ENCODE measurements around the gene JAML. TPM values are rescaled to one million over a fixed set of nuclear protein-coding genes. Genes with fewer than 3 reads are reported as not detected.

The JAML gene
- total and polyA plus RNA-seq, 7 donors = 3.3 to 35.1 (median 6.1) TPM

DNA sequence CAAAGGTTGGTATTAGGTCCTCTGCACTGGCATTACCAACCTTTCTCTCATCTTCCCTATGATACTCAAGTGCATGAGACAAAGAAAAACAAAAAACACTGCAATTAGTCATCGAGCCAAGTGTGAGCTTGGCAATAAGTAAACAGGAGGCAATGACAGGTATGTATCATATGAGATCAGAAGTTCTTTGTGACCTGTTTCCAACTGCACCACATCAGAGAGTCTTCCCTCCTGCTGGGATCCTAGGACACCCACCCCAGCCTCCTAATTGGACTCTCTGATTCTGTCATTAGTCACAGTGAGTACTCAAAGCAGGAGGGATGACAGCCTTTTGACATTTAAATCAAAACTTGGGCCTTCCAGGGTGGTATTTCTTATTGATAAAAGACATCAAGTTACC lies 7.8 kb upstream of the JAML start:
- H3K36me3 ChIP-seq = no peaks in the 10 kb centered on the region
- TF ChIP-seq EP300 (IDR thresholded peaks at IDR 0.05) = no peak
- TF ChIP-seq POLR2A (IDR thresholded peaks at IDR 0.05) = no peak
- no peak for TF ChIP-seq POLR2AphosphoS5 (IDR thresholded peaks at IDR 0.05)
- TF ChIP-seq CTCF (IDR thresholded peaks at IDR 0.05) = no peak
- no peaks in the 10 kb centered on the region for H3K9me3 ChIP-seq
- 72 to 78% methylated on average over 1 of the region's 1 CpG for WGBS, 2 donors
- intact Hi-C loops (cut with DNase I) = no loop called here
- no peaks in the 10 kb centered on the region for H3K27me3 ChIP-seq
- no peak overlapping the region for H3K27ac ChIP-seq
- DNase-seq = no peak
- H3K4me1 ChIP-seq = no peaks in the 10 kb centered on the region
- H3K4me3 ChIP-seq = no peak overlapping the region

GRCh38 chr11:118231461-118231860 lies 6.7 kb upstream of the JAML start:
- no peaks in the 10 kb centered on the region for H3K4me1 ChIP-seq
- no peak overlapping the region for H3K27ac ChIP-seq
- intact Hi-C loops (cut with DNase I) = no loop called here
- H3K9me3 ChIP-seq = no peaks in the 10 kb centered on the region
- TF ChIP-seq CTCF (IDR thresholded peaks at IDR 0.05) (no peak), POLR2A (IDR thresholded peaks at IDR 0.05) (no peak), EP300 (IDR thresholded peaks at IDR 0.05) (no peak), POLR2AphosphoS5 (IDR thresholded peaks at IDR 0.05) (no peak)
- H3K36me3 ChIP-seq = no peaks in the 10 kb centered on the region
- no peak overlapping the region for H3K4me3 ChIP-seq
- H3K27me3 ChIP-seq = no peaks in the 10 kb centered on the region
- DNase-seq = no peak

DNA sequence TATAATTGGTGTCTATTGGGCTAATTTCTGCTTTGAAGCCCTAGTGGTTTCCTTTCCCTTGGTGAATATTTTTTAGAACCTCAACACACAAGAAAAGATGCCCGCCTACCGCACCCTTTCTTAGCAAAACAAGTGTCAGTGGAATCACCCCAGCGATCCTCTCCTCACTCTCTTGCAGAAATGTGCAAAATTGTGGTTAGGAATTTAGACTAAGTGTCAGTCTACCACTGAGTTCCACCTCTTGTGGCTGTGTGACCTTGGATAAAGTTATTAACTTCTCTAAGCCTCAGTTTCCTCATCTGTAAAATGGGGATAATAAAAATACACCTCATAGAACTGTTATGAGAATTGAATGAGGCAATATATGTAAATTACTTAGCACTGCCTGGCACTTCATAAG lies 5.3 kb upstream of the JAML start:
- intact Hi-C loops (cut with DNase I) = no loop called here
- H3K4me1 ChIP-seq = no peaks in the 10 kb centered on the region

GRCh38 chr11:118229274-118229847 lies 4.5 kb upstream of the JAML start:
- DNase-seq = no peak
- 58 to 74% methylated on average over 5 of the region's 5 CpGs for WGBS, 2 donors

More for the DNA sequence above, 5.3 kb upstream of the JAML start:
- Histone ChIP-seq H3K9me3 (no peaks in the 10 kb centered on the region), H3K4me3 (no peak overlapping the region), H3K27me3 (no peaks in the 10 kb centered on the region), H3K36me3 (no peaks in the 10 kb centered on the region), H3K27ac (no peak overlapping the region)
- no peak for DNase-seq
- no peak for TF ChIP-seq POLR2A (IDR thresholded peaks at IDR 0.05)
- TF ChIP-seq POLR2AphosphoS5 (IDR thresholded peaks at IDR 0.05) = no peak
- TF ChIP-seq CTCF (IDR thresholded peaks at IDR 0.05) = no peak
- no peak for TF ChIP-seq EP300 (IDR thresholded peaks at IDR 0.05)
- WGBS, 2 donors = 73 to 88% methylated on average over 3 of the region's 3 CpGs

More at GRCh38 chr11:118229274-118229847, 4.5 kb upstream of the JAML start:
- H3K9me3 ChIP-seq = no peaks in the 10 kb centered on the region
- no peak overlapping the region for H3K4me3 ChIP-seq
- H3K36me3 ChIP-seq = no peaks in the 10 kb centered on the region
- TF ChIP-seq EP300 (IDR thresholded peaks at IDR 0.05) = no peak
- TF ChIP-seq CTCF (IDR thresholded peaks at IDR 0.05) = no peak
- no peak for TF ChIP-seq POLR2A (IDR thresholded peaks at IDR 0.05)
- no peak for TF ChIP-seq POLR2AphosphoS5 (IDR thresholded peaks at IDR 0.05)
- intact Hi-C loops (cut with DNase I) = no loop called here
- H3K27ac ChIP-seq = peak overlapping the region in 1 of 4 donors; percentile 1
- no peaks in the 10 kb centered on the region for H3K27me3 ChIP-seq
- no peaks in the 10 kb centered on the region for H3K4me1 ChIP-seq

Data from sigmoid colon (tissue), 7 donors.